RWPE1 (cell line): ENCODE measurements around the gene JMJD1C.

Experiments
- CTCF ChIA-PET: fragments of 350-600 bp; sonication (Branson Sonifier 250); formaldehyde crosslinking; extraction: SDS; loops from one replicate; lab custom pipeline; 2021; lab: Yijun Ruan, JAX
- POLR2A ChIA-PET: fragments of 400-600 bp; formaldehyde crosslinking; extraction: SDS; loops from one replicate; lab custom pipeline; 2020; ENCODE audit warnings: antibody characterized with exemption; ENCODE audit not compliant: low non-redundant PET; lab: Yijun Ruan, JAX
- DNase-seq: peaks from one replicate; pipeline ENCODE4 v3.0.0; 2012; ENCODE audit warnings: low spot score
- H3K27ac ChIP-seq: fragments of 450-650 bp; 2 replicates; pipeline ENCODE4 v1.5.1; 2017
- TF ChIP-seq, protein P1 (sequence below): fragments of 450-650 bp; conservative IDR thresholded peaks from 2 replicates; pipeline ENCODE4 v1.5.1; 2017; ENCODE audit warnings: low read depth, mild to moderate bottlenecking

The JMJD1C gene

DNA sequence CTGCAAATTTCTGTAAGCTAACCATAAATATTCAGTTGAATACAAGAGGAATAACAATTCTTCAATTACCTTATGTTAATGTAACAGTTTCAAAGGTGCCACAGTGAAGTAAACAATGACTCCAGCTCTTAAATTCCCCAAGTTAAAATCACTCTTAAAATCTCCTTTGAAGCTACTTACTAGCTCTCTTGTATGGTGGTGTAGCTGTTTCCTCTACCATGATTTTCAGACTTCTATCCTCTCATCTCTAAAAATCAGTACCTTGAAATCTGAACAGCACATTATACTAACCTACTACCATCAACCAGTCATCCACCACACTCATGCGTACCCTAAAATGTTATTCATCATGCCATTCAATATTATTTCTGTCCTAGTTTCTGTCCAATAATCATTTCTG, 29.6 kb downstream of the JMJD1C start:
- H3K27ac ChIP-seq, result no peak overlapping the region
- ChIA-PET POLR2A (no interaction called here), CTCF (interaction anchor here (0.7 kb wide), 1 partner anchor 332 kb away, joined by 3 read pairs; no protein-coding TSS in a partner anchor)
- no peak for DNase-seq
- TF ChIP-seq, protein P1, sequence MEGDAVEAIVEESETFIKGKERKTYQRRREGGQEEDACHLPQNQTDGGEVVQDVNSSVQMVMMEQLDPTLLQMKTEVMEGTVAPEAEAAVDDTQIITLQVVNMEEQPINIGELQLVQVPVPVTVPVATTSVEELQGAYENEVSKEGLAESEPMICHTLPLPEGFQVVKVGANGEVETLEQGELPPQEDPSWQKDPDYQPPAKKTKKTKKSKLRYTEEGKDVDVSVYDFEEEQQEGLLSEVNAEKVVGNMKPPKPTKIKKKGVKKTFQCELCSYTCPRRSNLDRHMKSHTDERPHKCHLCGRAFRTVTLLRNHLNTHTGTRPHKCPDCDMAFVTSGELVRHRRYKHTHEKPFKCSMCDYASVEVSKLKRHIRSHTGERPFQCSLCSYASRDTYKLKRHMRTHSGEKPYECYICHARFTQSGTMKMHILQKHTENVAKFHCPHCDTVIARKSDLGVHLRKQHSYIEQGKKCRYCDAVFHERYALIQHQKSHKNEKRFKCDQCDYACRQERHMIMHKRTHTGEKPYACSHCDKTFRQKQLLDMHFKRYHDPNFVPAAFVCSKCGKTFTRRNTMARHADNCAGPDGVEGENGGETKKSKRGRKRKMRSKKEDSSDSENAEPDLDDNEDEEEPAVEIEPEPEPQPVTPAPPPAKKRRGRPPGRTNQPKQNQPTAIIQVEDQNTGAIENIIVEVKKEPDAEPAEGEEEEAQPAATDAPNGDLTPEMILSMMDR, result no peak

DNA sequence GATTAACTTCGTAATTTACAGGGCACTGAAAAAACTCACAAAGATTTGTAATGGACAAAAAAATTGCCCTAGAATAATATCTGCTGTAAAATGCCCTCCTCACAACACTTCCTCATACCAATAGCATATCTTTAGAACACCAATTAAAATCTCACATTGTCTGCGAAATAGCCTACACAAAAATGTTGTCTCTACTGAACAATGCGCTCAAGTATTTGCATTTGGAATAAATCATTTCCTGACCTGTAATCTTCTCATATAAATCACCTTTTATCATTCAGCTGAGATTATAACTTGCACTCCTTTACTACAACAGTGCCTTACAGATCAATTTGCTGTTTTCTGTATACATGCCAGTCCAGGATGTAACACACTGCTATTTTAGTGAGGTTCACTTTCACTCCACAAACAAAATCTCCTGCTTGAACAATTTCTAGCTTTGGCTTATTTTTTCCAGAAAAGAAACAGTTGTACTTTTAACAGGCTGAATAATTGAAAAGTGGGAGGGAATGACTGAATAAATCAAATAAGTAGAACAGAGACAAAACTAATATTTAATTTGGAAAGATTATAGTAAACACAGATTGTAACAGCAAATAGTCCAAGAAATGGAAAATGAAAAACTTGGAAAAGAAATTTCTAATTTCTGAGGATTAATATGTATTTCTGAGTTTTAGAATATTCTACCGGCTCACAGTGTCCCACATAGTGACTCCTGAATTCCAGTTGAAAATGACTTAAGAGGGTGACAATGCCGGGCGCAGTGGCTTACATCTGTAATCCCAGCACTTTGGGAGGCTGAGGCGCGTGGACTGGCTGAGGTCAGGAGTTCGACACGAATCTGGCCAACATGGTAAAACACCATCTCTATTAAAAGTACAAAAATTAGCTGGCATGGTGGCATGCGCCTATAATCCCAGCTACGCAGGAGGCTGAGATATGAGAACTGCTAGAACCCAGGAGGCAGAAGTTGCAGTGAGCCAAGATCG, 30.6 kb downstream of the JMJD1C start:
- no peak for DNase-seq
- POLR2A ChIA-PET, result no interaction called here
- TF ChIP-seq, protein P1, result no peak
- no peak overlapping the region for H3K27ac ChIP-seq
- CTCF ChIA-PET, result no interaction called here

DNA sequence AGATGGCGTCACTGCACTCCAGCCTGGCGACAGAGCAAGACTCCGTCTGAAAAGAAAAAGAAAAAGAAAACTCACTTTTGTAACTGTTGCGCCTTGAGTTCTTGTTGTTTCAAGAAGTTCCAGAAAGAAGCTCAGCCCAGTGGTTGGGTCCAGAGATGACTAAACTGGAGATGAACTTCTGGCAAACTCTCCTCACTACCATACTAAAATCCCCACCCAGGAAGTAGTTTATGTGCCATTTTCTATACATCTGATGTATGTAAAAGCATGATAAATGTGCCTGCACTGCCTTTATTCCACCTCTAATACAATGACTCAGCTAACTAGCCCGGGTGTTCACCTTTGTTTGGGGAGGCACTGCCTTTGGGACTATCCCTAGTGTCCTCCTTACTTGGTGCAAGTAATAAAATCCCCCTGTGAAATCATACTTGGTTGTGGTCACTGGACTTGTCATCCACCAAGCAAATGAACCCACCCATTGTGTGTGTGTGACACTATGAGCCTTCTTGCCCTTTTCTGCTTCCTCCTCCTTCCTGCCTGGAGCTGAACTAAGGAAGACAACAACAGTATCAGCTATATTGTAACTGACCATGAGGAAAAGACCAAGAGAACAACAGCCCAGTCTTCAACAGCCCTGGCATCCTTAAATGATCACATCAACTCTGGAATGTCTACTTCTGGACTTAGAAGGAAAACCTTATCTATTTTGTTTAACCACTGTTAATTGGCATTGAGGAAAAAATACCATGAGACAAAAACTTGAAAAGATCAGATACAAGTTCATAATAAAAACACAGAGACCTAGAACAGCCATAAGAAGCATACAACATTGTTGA, 33.6 kb downstream of the JMJD1C start:
- ChIA-PET POLR2A (no interaction called here), CTCF (interaction anchor here (0.6 to 0.7 kb wide), 2 partner anchors 40 to 999 kb away, joined by 3 read pairs; no protein-coding TSS in a partner anchor)
- DNase-seq, result peak; percentile 15
- TF ChIP-seq, protein P1, result no peak
- peak overlapping the region; percentile 58 for H3K27ac ChIP-seq

DNA sequence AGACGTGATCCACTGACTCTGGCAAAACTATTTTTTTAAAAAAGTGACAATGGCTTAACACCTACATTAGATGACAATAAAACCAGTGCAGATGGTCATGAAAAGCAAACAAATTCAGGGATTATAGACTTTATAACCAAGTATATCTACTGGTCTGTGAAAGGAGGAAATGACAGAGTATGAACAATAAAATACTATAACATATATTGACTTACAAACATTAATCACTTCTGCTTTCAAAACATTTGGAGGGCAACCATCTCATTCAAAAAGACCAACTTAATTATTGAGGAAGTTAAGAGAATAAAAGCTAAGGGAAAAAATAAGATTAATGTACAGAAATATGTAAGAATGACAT, 34.8 kb downstream of the JMJD1C start:
- POLR2A ChIA-PET, result no interaction called here
- H3K27ac ChIP-seq, result peak overlapping the region; percentile 58; the same call in 1 of the 2 replicates
- TF ChIP-seq, protein P1, result no peak
- CTCF ChIA-PET, result interaction anchor here (0.6 to 0.7 kb wide), 2 partner anchors 10 to 23 kb away, joined by 3 to 8 read pairs; no protein-coding TSS in a partner anchor
- DNase-seq, result no peak

DNA sequence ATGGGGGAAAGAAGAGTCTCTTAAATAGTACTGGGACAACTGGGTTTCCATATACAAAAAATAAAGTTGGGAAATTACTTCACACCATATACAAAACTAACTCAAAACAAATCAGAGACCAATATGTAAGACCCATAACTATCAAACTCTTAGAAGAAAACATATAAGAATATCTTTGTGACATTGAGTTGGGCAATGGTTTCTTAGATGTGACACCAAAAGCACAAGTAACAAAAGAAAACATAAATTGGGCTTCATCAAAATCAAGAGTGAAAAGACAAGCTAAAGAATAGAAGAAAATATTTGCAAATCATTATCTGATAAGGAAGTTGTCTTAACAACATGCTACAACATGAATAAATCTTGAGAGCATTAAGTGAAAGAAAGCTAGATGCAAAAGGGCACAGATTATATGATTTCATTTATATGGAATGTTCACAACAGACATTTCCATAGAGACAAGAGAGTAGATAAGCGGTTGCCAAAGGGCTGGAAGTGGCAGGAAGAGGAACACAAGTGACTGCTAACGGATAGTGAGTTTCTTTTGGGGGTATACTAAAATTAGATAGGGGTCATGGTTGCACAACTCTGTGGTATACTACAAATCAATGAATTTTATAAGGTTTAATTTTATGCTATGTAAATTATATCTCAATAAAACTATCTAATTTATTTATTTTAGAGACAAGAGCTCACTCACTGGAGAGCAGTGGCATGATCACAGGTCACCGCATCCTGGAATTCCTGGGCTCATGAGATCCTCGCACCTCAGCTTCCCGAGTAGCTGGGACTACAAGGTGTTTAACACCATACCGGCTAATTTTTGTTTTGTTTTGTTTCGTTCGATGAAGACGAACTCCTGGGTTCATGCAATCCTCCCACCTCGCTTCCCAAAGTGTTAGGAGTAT, 35.4 kb downstream of the JMJD1C start:
- DNase-seq, result peak; percentile 64
- ChIA-PET CTCF (interaction anchor here (0.7 kb wide), 1 partner anchor 11 kb away, joined by 3 read pairs; no protein-coding TSS in a partner anchor), POLR2A (no interaction called here)
- H3K27ac ChIP-seq, result peak overlapping the region; percentile 58; the same call in 1 of the 2 replicates
- TF ChIP-seq, protein P1, result no peak
